Measurements from ENCODE around the gene SLC10A7. TPM values are rescaled to one million over a fixed set of nuclear protein-coding genes. Genes with fewer than 3 reads are reported as not detected.

The SLC10A7 gene
- total and polyA plus RNA-seq, 10 donors, result 1.8 to 33.2 (median 18.4) TPM

GRCh38 chr4:146236216-146236615, 285.5 kb downstream of the SLC10A7 start:
- no peak for DNase-seq
- Histone ChIP-seq H3K27me3 (replicated peaks in 1 of 7) (no peaks in the 10 kb centered on the region), H3K4me3 (no peak overlapping the region), H3K9me3 (peaks cover 0 to 9% (median 5%) of the 10 kb centered on the region in 8 donors), H3K4me1 (peaks cover 0 to 41% (median 7%) of the 10 kb centered on the region in 6 donors), H3K27ac (peak overlapping the region in 5 of 8 donors; percentile 4 to 56 (median 46)), H3K36me3 (no peaks in the 10 kb centered on the region)
- WGBS, 5 donors, result 77 to 87% (median 78%) methylated on average over 5 of the region's 5 CpGs
- intact Hi-C loops (cut with DNase I; ENCODE audit: low total_unique reads), result no loop called here
- TF ChIP-seq POLR2A (IDR thresholded peaks at IDR 0.05) (no peak), POLR2AphosphoS5 (IDR thresholded peaks at IDR 0.05) (no peak), CTCF (IDR thresholded peaks at IDR 0.05 in 8 of 11, conservative IDR thresholded peaks at IDR 0.05 in 3 of 11) (no peak)

GRCh38 chr4:146235654-146236177, 286.0 kb downstream of the SLC10A7 start:
- no peaks in the 10 kb centered on the region for H3K36me3 ChIP-seq
- no peak for DNase-seq
- intact Hi-C loops (cut with DNase I; ENCODE audit: low total_unique reads), result no loop called here
- 38 to 80% (median 59%) methylated on average over 7 to 8 of the region's 8 CpGs for WGBS, 5 donors
- peaks cover 0 to 37% (median 6%) of the 10 kb centered on the region in 6 donors for H3K4me1 ChIP-seq
- no peak overlapping the region for H3K4me3 ChIP-seq
- no peaks in the 10 kb centered on the region for H3K27me3 ChIP-seq (replicated peaks in 1 of 7)
- peak overlapping the region in 1 of 8 donors; percentile 30 for H3K27ac ChIP-seq
- TF ChIP-seq POLR2AphosphoS5 (IDR thresholded peaks at IDR 0.05) (no peak), POLR2A (IDR thresholded peaks at IDR 0.05) (no peak), CTCF (IDR thresholded peaks at IDR 0.05 in 8 of 11, conservative IDR thresholded peaks at IDR 0.05 in 3 of 11) (no peak)
- H3K9me3 ChIP-seq, result peaks cover 0 to 9% (median 5%) of the 10 kb centered on the region in 8 donors

- Histone ChIP-seq H3K27me3 (replicated peaks in 1 of 7) (no peaks in the 10 kb centered on the region), H3K27ac (no peak overlapping the region), H3K4me3 (no peak overlapping the region), H3K36me3 (no peaks in the 10 kb centered on the region), H3K4me1 (peaks cover 0 to 15% (median 6%) of the 10 kb centered on the region in 6 donors), H3K9me3 (peaks cover 0 to 9% (median 5%) of the 10 kb centered on the region in 8 donors)
- no peak for DNase-seq
- intact Hi-C loops (cut with DNase I; ENCODE audit: low total_unique reads), result no loop called here
- WGBS, 5 donors, result 43 to 84% (median 59%) methylated on average over 1 of the region's 1 CpG
- no peak for TF ChIP-seq POLR2A (IDR thresholded peaks at IDR 0.05)
- no peak for TF ChIP-seq CTCF (IDR thresholded peaks at IDR 0.05 in 8 of 11, conservative IDR thresholded peaks at IDR 0.05 in 3 of 11)
- no peak for TF ChIP-seq POLR2AphosphoS5 (IDR thresholded peaks at IDR 0.05)
Observed at GRCh38 chr4:146232131-146232722, 289.5 kb downstream of the SLC10A7 start.

- no peak for DNase-seq
- H3K9me3 ChIP-seq, result peaks cover 0 to 9% (median 5%) of the 10 kb centered on the region in 8 donors
Observed at GRCh38 chr4:146229406-146229805, 292.3 kb downstream of the SLC10A7 start.

More at GRCh38 chr4:146229406-146229805, 292.3 kb downstream of the SLC10A7 start:
- H3K27ac ChIP-seq, result no peak overlapping the region
- H3K4me1 ChIP-seq, result no peaks in the 10 kb centered on the region
- H3K27me3 ChIP-seq (replicated peaks in 1 of 7), result no peaks in the 10 kb centered on the region
- intact Hi-C loops (cut with DNase I; ENCODE audit: low total_unique reads), result no loop called here
- TF ChIP-seq CTCF (IDR thresholded peaks at IDR 0.05 in 8 of 11, conservative IDR thresholded peaks at IDR 0.05 in 3 of 11) (no peak), POLR2A (IDR thresholded peaks at IDR 0.05) (no peak), POLR2AphosphoS5 (IDR thresholded peaks at IDR 0.05) (no peak)
- H3K36me3 ChIP-seq, result no peaks in the 10 kb centered on the region
- no peak overlapping the region for H3K4me3 ChIP-seq
